Measurements from ENCODE around the gene CPA5. TPM values are rescaled to one million over a fixed set of nuclear protein-coding genes. Genes with fewer than 3 reads are reported as not detected.

CPA5 gene
- total and polyA plus RNA-seq, 2 donors (not counting 3 experiments of a cell fraction or from before 2014, with no cell fraction given): not detected

GRCh38 chr7:130309986-130310385 is 34.6 kb upstream of the CPA5 start:
- Histone ChIP-seq H3K4me2 (ENCODE audit: insufficient read depth, low read length) (no peak overlapping the region), H4K20me1 (replicated peaks; ENCODE audit: control insufficient read depth, extremely low read depth, insufficient read depth, low read length) (no peaks in the 10 kb centered on the region), H2AFZ (ENCODE audit: low read depth, low read length) (no peak overlapping the region), H3K9me3 (replicated peaks; ENCODE audit: control insufficient read depth, insufficient read depth, low read length) (no peaks in the 10 kb centered on the region), H3K9ac (replicated peaks; ENCODE audit: extremely low read depth, insufficient read depth, low read length) (no peak overlapping the region), H3K27ac (ENCODE audit: insufficient read depth, low read depth, low read length) (no peak overlapping the region), H3K9me1 (replicated peaks; ENCODE audit: control insufficient read depth, extremely low read depth, insufficient read depth, low read length) (no peaks in the 10 kb centered on the region), H3K4me3 (replicated peaks in 1 of 3; ENCODE audit: insufficient read depth in 1 of 3, low read depth in 1 of 3, low read length in 3 of 3) (no peak overlapping the region), H3K4me1 (ENCODE audit: control insufficient read depth, extremely low read depth, insufficient read depth, low read length) (no peaks in the 10 kb centered on the region), H3K27me3 (ENCODE audit: control insufficient read depth in 2 of 2, insufficient read depth in 2 of 2, low read length in 2 of 2) (peaks cover 0 to under 1% of the 10 kb centered on the region in 2 experiments), H3K79me2 (ENCODE audit: control insufficient read depth, insufficient read depth, low read length) (no peaks in the 10 kb centered on the region), H3K36me3 (ENCODE audit: control insufficient read depth in 2 of 2, extremely low read depth in 1 of 2, insufficient read depth in 2 of 2, low read length in 2 of 2) (no peaks in the 10 kb centered on the region)
- TF ChIP-seq, protein P1, sequence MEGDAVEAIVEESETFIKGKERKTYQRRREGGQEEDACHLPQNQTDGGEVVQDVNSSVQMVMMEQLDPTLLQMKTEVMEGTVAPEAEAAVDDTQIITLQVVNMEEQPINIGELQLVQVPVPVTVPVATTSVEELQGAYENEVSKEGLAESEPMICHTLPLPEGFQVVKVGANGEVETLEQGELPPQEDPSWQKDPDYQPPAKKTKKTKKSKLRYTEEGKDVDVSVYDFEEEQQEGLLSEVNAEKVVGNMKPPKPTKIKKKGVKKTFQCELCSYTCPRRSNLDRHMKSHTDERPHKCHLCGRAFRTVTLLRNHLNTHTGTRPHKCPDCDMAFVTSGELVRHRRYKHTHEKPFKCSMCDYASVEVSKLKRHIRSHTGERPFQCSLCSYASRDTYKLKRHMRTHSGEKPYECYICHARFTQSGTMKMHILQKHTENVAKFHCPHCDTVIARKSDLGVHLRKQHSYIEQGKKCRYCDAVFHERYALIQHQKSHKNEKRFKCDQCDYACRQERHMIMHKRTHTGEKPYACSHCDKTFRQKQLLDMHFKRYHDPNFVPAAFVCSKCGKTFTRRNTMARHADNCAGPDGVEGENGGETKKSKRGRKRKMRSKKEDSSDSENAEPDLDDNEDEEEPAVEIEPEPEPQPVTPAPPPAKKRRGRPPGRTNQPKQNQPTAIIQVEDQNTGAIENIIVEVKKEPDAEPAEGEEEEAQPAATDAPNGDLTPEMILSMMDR (IDR thresholded peaks at IDR 0.05; ENCODE audit: extremely low read depth in 1 of 2, insufficient read depth in 1 of 2, low read depth in 1 of 2, low read length in 2 of 2): no peak
- no peak for TF ChIP-seq POLR2AphosphoS5 (IDR thresholded peaks at IDR 0.05; ENCODE audit: insufficient read depth, low read depth, low read length)
- TF ChIP-seq POLR2A (IDR thresholded peaks at IDR 0.05; ENCODE audit: low read depth, low read length): no peak
- no peak for TF ChIP-seq JUN (IDR thresholded peaks at IDR 0.05; ENCODE audit: borderline replicate concordance, insufficient read depth, insufficient read length, low read depth)
- TF ChIP-seq FOS (IDR thresholded peaks at IDR 0.05; ENCODE audit: borderline replicate concordance, insufficient read depth, low read length): no peak
- ChIA-PET CTCF (no interaction called here), POLR2A (no interaction called here)
- dilution Hi-C loops (cut with MboI; ENCODE audit: extremely low pct_ligation_motif_present, low sequenced_read_pairs) (no loop called here), intact Hi-C loops (cut with micrococcal nuclease) (no loop called here)
- no peak for FAIRE-seq
- no TSS peak for BruUV-seq (replicated peaks)
- no peak for DNase-seq (ENCODE audit: low read depth, low spot score)

DNA sequence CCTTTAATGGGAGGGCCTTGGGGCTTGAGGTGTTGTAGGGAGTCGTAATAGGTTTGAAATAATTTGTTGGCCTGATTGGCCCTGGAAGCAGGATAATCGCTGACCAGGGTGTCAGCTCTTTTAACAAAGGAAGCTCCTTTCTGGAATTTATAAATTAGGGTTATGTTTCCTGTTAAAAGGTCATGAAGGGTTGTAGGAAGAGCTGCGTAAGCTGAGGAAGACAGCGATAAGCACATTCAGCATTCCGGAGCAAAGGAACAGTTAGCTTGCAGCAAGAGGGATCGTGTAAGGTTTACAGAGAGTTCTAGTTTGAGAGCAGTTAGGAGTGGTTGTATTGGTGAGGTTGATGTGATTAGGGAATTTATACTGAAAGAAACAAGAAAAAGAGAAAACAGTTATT is 30.3 kb upstream of the CPA5 start:
- DNase-seq (ENCODE audit: low read depth, low spot score): no peak

More for the DNA sequence above, 30.3 kb upstream of the CPA5 start:
- BruUV-seq (replicated peaks): no TSS peak
- Histone ChIP-seq H3K4me2 (ENCODE audit: insufficient read depth, low read length) (no peak overlapping the region), H3K27ac (ENCODE audit: insufficient read depth, low read depth, low read length) (no peak overlapping the region), H3K36me3 (ENCODE audit: control insufficient read depth in 2 of 2, extremely low read depth in 1 of 2, insufficient read depth in 2 of 2, low read length in 2 of 2) (no peaks in the 10 kb centered on the region), H3K9me1 (replicated peaks; ENCODE audit: control insufficient read depth, extremely low read depth, insufficient read depth, low read length) (no peaks in the 10 kb centered on the region), H3K4me3 (replicated peaks in 1 of 3; ENCODE audit: insufficient read depth in 1 of 3, low read depth in 1 of 3, low read length in 3 of 3) (no peak overlapping the region), H3K9ac (replicated peaks; ENCODE audit: extremely low read depth, insufficient read depth, low read length) (no peak overlapping the region), H3K4me1 (ENCODE audit: control insufficient read depth, extremely low read depth, insufficient read depth, low read length) (no peaks in the 10 kb centered on the region), H3K9me3 (replicated peaks; ENCODE audit: control insufficient read depth, insufficient read depth, low read length) (no peaks in the 10 kb centered on the region), H2AFZ (ENCODE audit: low read depth, low read length) (no peak overlapping the region), H4K20me1 (replicated peaks; ENCODE audit: control insufficient read depth, extremely low read depth, insufficient read depth, low read length) (no peaks in the 10 kb centered on the region), H3K79me2 (ENCODE audit: control insufficient read depth, insufficient read depth, low read length) (no peaks in the 10 kb centered on the region), H3K27me3 (ENCODE audit: control insufficient read depth in 2 of 2, insufficient read depth in 2 of 2, low read length in 2 of 2) (no peaks in the 10 kb centered on the region)
- dilution Hi-C loops (cut with MboI; ENCODE audit: extremely low pct_ligation_motif_present, low sequenced_read_pairs) (no loop called here), intact Hi-C loops (cut with micrococcal nuclease) (no loop called here)
- POLR2A ChIA-PET: no interaction called here
- CTCF ChIA-PET: interaction anchor here (0.9 kb wide), 1 partner anchor 17 kb away, joined by 4 read pairs; no protein-coding TSS in a partner anchor
- FAIRE-seq: no peak
- TF ChIP-seq EZH2 (IDR thresholded peaks at IDR 0.05; ENCODE audit: borderline replicate concordance, low read depth, low read length, severe bottlenecking) (no peak), GATA2 (IDR thresholded peaks at IDR 0.05; ENCODE audit: insufficient read depth, insufficient read length, low read depth, low read length) (no peak), JUN (IDR thresholded peaks at IDR 0.05; ENCODE audit: borderline replicate concordance, insufficient read depth, insufficient read length, low read depth) (no peak), POLR2AphosphoS5 (IDR thresholded peaks at IDR 0.05; ENCODE audit: insufficient read depth, low read depth, low read length) (no peak), FOS (IDR thresholded peaks at IDR 0.05; ENCODE audit: borderline replicate concordance, insufficient read depth, low read length) (no peak), MYC (IDR thresholded peaks at IDR 0.05; ENCODE audit: low read depth, low read length) (no peak), POLR2A (IDR thresholded peaks at IDR 0.05; ENCODE audit: low read depth, low read length) (no peak), MAX (IDR thresholded peaks at IDR 0.05; ENCODE audit: insufficient read depth, insufficient read length) (no peak)
- TF ChIP-seq, protein P1 (IDR thresholded peaks at IDR 0.05; ENCODE audit: extremely low read depth in 1 of 2, insufficient read depth in 1 of 2, low read depth in 1 of 2, low read length in 2 of 2): no peak
